Prostate gland (tissue), 2 donors: Measurements from ENCODE around the gene TGM1.

Experiments used
- CTCF ChIP-seq, 4 experiments: fragments of 200-600 bp in 2 of 4; fragments of 450-650 bp in 2 of 4; sonication (generic) in 2 of 4; IDR thresholded peaks; 1 replicate in 3 of 4; 2 replicates in 1 of 4; pipeline ENCODE4 v1.5.1; 2016 to 2019; ENCODE audit warnings: antibody characterized with exemption in 4 of 4, mild to moderate bottlenecking in 2 of 4, moderate library complexity in 2 of 4
- POLR2A ChIP-seq: fragments of 450-650 bp; IDR thresholded peaks from one replicate; pipeline ENCODE4 v1.6.1; 2016; ENCODE audit warnings: antibody characterized with exemption, mild to moderate bottlenecking

DNA sequence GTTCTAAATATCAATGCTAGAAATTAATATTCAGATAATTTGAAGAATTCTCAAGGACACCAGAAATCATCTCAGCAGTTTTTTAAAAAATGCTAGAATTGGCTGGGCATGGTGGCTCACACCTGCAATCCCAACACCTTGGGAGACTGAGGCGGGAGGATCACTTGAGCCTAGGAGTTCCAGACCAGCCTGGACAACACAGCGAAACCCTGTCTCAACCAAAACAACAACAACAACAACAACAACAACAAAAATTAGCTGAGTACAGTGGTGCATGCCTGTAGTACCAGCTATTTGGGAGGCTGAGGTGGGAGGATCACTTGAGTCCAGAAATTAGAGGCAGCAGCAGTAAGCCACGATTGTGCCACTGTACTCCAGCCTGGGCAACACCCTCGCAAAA is 43.9 kb downstream of the TGM1 start:
- TF ChIP-seq CTCF (IDR thresholded peaks at IDR 0.05) (no peak), POLR2A (no peak)
